Head of caudate nucleus (tissue), 42 donors: ENCODE data around the gene RUVBL2.
"Not testable (repeated sequence)": the region's sequence is repeated elsewhere in the genome, so short reads cannot be mapped to it uniquely, and the experiment has no call there.

Experiments used
- DNase-seq, 42 donors: peaks; one replicate each; pipeline versions ENCODE4 v3.0.0 to v3.0.0-alpha.2; 2020 to 2021; ENCODE audit warnings: mixed read lengths in 7 of 42
- intact Hi-C: fragments of 100-400 bp; cut with DNase I; formaldehyde crosslinking; loops from one replicate; pipeline ENCODE4 v1.15.0; 2022

RUVBL2 gene

GRCh38 chr19:49030323-49030722 is 36.6 kb downstream of the RUVBL2 start:
- intact Hi-C loops, DNase-seq: not testable (repeated sequence)

GRCh38 chr19:49031642-49032301 is 38.1 kb downstream of the RUVBL2 start, which contains the start of gene CGB2:
Gene CGB2, plus strand, starts transcription at chr19:49031890. Its CDS starts 206 bp downstream, at chr19:49032096.
- peak in 1 of 42 donors; percentile 39 for DNase-seq
- intact Hi-C loops: not testable (repeated sequence)

- intact Hi-C loops, DNase-seq: not testable (repeated sequence)
These were observed 43.1 kb downstream of the RUVBL2 start, which contains the start of gene CGB1 for GRCh38 chr19:49036815-49037214. Gene CGB1, minus strand, starts transcription at chr19:49036895. Its CDS starts 184 bp downstream, at chr19:49036711.

- intact Hi-C loops, DNase-seq: not testable (repeated sequence)
These were observed 44.4 kb downstream of the RUVBL2 start for GRCh38 chr19:49038111-49038510.

- DNase-seq, intact Hi-C loops: not testable (repeated sequence)
These were observed 45.0 kb downstream of the RUVBL2 start for GRCh38 chr19:49038557-49039276.

- DNase-seq, intact Hi-C loops: not testable (repeated sequence)
These were observed 46.0 kb downstream of the RUVBL2 start for GRCh38 chr19:49039736-49040135.

GRCh38 chr19:49042177-49042576 is 48.5 kb downstream of the RUVBL2 start:
- intact Hi-C loops: no loop called here

GRCh38 chr19:49042666-49043065 is 49.0 kb downstream of the RUVBL2 start:
- intact Hi-C loops, DNase-seq: not testable (repeated sequence)

More at GRCh38 chr19:49042177-49042576, 48.5 kb downstream of the RUVBL2 start:
- DNase-seq: no peak

GRCh38 chr19:49043548-49043947 is 49.9 kb downstream of the RUVBL2 start, which contains the start of gene CGB5:
Gene CGB5, plus strand, starts transcription at chr19:49043848. Its CDS starts 362 bp downstream, at chr19:49044210.
- intact Hi-C loops, DNase-seq: not testable (repeated sequence)

GRCh38 chr19:49049011-49049410 is 55.3 kb downstream of the RUVBL2 start, which contains the start of gene CGB8:
Gene CGB8, minus strand, starts transcription at chr19:49049111. Its CDS starts 372 bp downstream, at chr19:49048739.
- DNase-seq, intact Hi-C loops: not testable (repeated sequence)

- DNase-seq, intact Hi-C loops: not testable (repeated sequence)
These were observed 56.1 kb downstream of the RUVBL2 start for GRCh38 chr19:49049834-49050233.

- intact Hi-C loops, DNase-seq: not testable (repeated sequence)
These were observed 56.8 kb downstream of the RUVBL2 start for GRCh38 chr19:49050376-49051033.

GRCh38 chr19:49056101-49056901 is 62.6 kb downstream of the RUVBL2 start:
- peak in 25 of 42 donors; percentile 10 to 65 (median 24) for DNase-seq
- intact Hi-C loops: no loop called here

- DNase-seq, intact Hi-C loops: not testable (repeated sequence)
These were observed 63.4 kb downstream of the RUVBL2 start for GRCh38 chr19:49056902-49057596.

GRCh38 chr19:49057636-49058234 is 64.0 kb downstream of the RUVBL2 start, which contains the start of gene CGB7:
Gene CGB7, minus strand, starts transcription at chr19:49057749. Its CDS starts 2,374 bp downstream, at chr19:49055375.
- peak in 30 of 42 donors; percentile 8 to 64 (median 26) for DNase-seq
- intact Hi-C loops: no loop called here

GRCh38 chr19:49058562-49058961 is 64.9 kb downstream of the RUVBL2 start:
- intact Hi-C loops: no loop called here
- peak in 1 of 42 donors; percentile 11 for DNase-seq

GRCh38 chr19:49059053-49059452 is 65.4 kb downstream of the RUVBL2 start:
- intact Hi-C loops: no loop called here
- no peak for DNase-seq
